K562 (cell line): Measurements from ENCODE around the gene TMEM114. TPM values are rescaled to one million over a fixed set of nuclear protein-coding genes. Genes with fewer than 3 reads are reported as not detected.

ENCODE experiments used
- BRD4 ChIP-seq: fragments of 200-600 bp; sonication (generic); IDR thresholded peaks from 2 replicates; pipeline ENCODE4 v1.6.1; 2017; ENCODE audit warnings: inconsistent platforms
- BRF2 ChIP-seq: IDR thresholded peaks from 3 replicates; pipeline ENCODE4 v1.6.1; 2011; ENCODE audit warnings: borderline replicate concordance, mild to moderate bottlenecking; ENCODE audit not compliant: insufficient read length, insufficient read depth
- DEAF1 ChIP-seq: fragments of 450-650 bp; formaldehyde crosslinking; IDR thresholded peaks from 2 replicates; pipeline ENCODE4 v1.4.0; 2020; ENCODE audit warnings: mild to moderate bottlenecking, moderate library complexity
- ETV1 ChIP-seq: fragments of 450-650 bp; conservative IDR thresholded peaks from 2 replicates; pipeline ENCODE4 v1.6.1; 2016; ENCODE audit warnings: missing genetic modification characterization, control low read depth, low read depth, missing compliant biosample characterization
- RBBP5 ChIP-seq: fragments of 200-600 bp; sonication (generic); IDR thresholded peaks from 2 replicates; pipeline ENCODE4 v1.6.1; 2012; ENCODE audit warnings: borderline replicate concordance, mild to moderate bottlenecking, low read length, control low read depth, inconsistent platforms; ENCODE audit not compliant: insufficient read depth, poor library complexity, severe bottlenecking
- SMAD3 ChIP-seq: fragments of 450-650 bp; formaldehyde crosslinking; conservative IDR thresholded peaks from 2 replicates; pipeline ENCODE4 v1.4.0; 2020; ENCODE audit warnings: mild to moderate bottlenecking
- TAF15 ChIP-seq: fragments of 200-400 bp; formaldehyde crosslinking; IDR thresholded peaks from 2 replicates; pipeline ENCODE4 v1.6.1; 2017; ENCODE audit warnings: mild to moderate bottlenecking, low read depth, low read length, moderate library complexity
- TCF15 ChIP-seq: fragments of 250-450 bp; sonication (Bioruptor Pico); IDR thresholded peaks from 2 replicates; pipeline ENCODE4 v1.8.0; 2022; ENCODE audit warnings: moderate library complexity, mild to moderate bottlenecking, inconsistent platforms
- TEAD1 ChIP-seq, 2 experiments: fragments of 450-650 bp in 1 of 2; sonication (generic) in 1 of 2; formaldehyde crosslinking; IDR thresholded peaks; 2 replicates each; pipeline versions ENCODE4 v1.4.0 to v1.8.0; 2020 to 2022; ENCODE audit warnings: mild to moderate bottlenecking in 2 of 2, missing genetic modification reagents in 1 of 2
- TRIM25 ChIP-seq: fragments of 450-650 bp; IDR thresholded peaks from 2 replicates; pipeline ENCODE4 v1.7.0; 2016; ENCODE audit warnings: borderline replicate concordance
- ZC3H4 ChIP-seq: sonication (generic); formaldehyde crosslinking; IDR thresholded peaks from 2 replicates; pipeline ENCODE4 v1.9.0; 2021; ENCODE audit warnings: missing genetic modification reagents, borderline replicate concordance
- ZNF175 ChIP-seq: fragments of 200-800 bp; sonication (Bioruptor generic); IDR thresholded peaks from 2 replicates; pipeline ENCODE4 v1.6.1; 2016; ENCODE audit warnings: low read depth, mild to moderate bottlenecking, missing genetic modification characterization, missing compliant biosample characterization
- ZNF431 ChIP-seq: sonication (generic); formaldehyde crosslinking; IDR thresholded peaks from 2 replicates; pipeline ENCODE4 v1.8.0; 2022; ENCODE audit warnings: mild to moderate bottlenecking, missing genetic modification reagents
- ZNF639 ChIP-seq, 2 experiments: fragments of 200-800 bp in 1 of 2; sonication (Bioruptor generic) in 1 of 2; sonication (generic) in 1 of 2; formaldehyde crosslinking in 1 of 2; IDR thresholded peaks in 1 of 2; conservative IDR thresholded peaks in 1 of 2; 2 replicates each; pipeline versions ENCODE4 v1.5.0 to v1.6.1; 2016 to 2020; ENCODE audit warnings: missing compliant biosample characterization in 1 of 2, missing genetic modification characterization in 1 of 2, missing genetic modification reagents in 1 of 2
- polyA plus RNA-seq, 8 experiments: library from polyadenylated mRNA; depleted of rRNA in 4 of 8; stranded (reverse) in 5 of 8; unstranded in 3 of 8; fragments of >200 nt; fragmentation: Nextera tagmentation in 2 of 8; fragmentation: Illumina TruSeq in 1 of 8; extraction: Ambion mirVana in 2 of 8; extraction: Trizol in 1 of 8; gene quantifications; 2 replicates each; pipeline versions ENCODE4 v1.2.1 to v1.2.3, GENCODE V29; 2011 to 2014; ENCODE audit warnings: inconsistent platforms in 1 of 8, missing spikeins in 1 of 8
- total RNA-seq, 7 experiments: library from RNA; depleted of rRNA in 6 of 7; stranded (reverse); fragments of >200 nt in 6 of 7; fragmentation: Illumina TruSeq in 2 of 7; extraction: Trizol in 2 of 7; gene quantifications; 2 replicates each; pipeline versions ENCODE4 v1.2.1 to v1.2.3, GENCODE V29; 2011 to 2021; ENCODE audit warnings: low replicate concordance in 1 of 7
- TF ChIP-seq, protein P1 (sequence below): fragments of 250-450 bp; sonication (Bioruptor Pico); IDR thresholded peaks from 2 replicates; pipeline ENCODE4 v1.8.0; 2021; ENCODE audit warnings: moderate library complexity, mild to moderate bottlenecking, inconsistent platforms

The TMEM114 gene
- total and polyA plus RNA-seq, 9 of the 15 experiments (the other 6 are each of a cell fraction or from before 2014, with no cell fraction given) = not detected

DNA sequence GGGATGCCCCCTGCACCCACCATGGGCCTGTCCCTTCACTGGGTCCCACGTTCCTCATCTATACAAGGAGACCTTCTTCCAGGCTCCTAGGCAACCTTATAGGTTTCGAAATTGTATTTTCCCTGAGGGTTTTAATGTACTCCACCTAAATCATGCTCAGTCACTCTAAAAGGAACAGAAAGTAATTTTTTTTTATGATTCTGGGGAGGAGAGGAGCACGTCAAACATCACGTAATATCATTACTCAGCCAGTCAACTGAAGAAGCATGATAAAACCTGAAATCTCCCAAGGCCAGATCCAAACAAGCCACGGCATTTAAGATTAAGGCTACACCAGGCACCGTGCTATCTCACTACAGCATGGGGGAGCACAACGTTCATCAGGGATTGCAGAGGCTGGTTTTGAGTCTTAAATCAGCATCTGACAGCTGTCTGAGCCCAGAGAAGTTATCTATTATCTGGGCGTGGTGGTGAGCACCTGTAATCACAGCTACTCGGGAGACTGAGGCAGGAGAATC is 3.9 kb upstream of the TMEM114 start (continued):
- TF ChIP-seq TRIM25 = no peak
- TF ChIP-seq ZC3H4 (CRISPR knock-in tag) = no peak
- TF ChIP-seq TAF15 = no peak
- no peak for TF ChIP-seq ETV1 (tag)
- no peak for TF ChIP-seq BRD4
- TF ChIP-seq RBBP5 = no peak
- peak in 1 of 2 experiments; percentile 49; a peak in 1 of 4 replicates for TF ChIP-seq TEAD1 (CRISPR knock-in tag; IDR thresholded peaks at IDR 0.05)
- TF ChIP-seq DEAF1 (CRISPR knock-in tag) = no peak
- TF ChIP-seq TCF15 = no peak
- TF ChIP-seq ZNF175 (CRISPR knock-in tag) = peak; percentile 79
- peak; percentile 70 for TF ChIP-seq SMAD3 (CRISPR knock-in tag)
- no peak for TF ChIP-seq BRF2
- peak in 1 of 2 experiments; percentile 80; a peak in 2 of 4 replicates for TF ChIP-seq ZNF639 (CRISPR knock-in tag; conservative IDR thresholded peaks at IDR 0.05 in 1 of 2, IDR thresholded peaks at IDR 0.05 in 1 of 2)
- no peak for TF ChIP-seq ZNF431 (CRISPR knock-in tag)
- TF ChIP-seq, protein P1, sequence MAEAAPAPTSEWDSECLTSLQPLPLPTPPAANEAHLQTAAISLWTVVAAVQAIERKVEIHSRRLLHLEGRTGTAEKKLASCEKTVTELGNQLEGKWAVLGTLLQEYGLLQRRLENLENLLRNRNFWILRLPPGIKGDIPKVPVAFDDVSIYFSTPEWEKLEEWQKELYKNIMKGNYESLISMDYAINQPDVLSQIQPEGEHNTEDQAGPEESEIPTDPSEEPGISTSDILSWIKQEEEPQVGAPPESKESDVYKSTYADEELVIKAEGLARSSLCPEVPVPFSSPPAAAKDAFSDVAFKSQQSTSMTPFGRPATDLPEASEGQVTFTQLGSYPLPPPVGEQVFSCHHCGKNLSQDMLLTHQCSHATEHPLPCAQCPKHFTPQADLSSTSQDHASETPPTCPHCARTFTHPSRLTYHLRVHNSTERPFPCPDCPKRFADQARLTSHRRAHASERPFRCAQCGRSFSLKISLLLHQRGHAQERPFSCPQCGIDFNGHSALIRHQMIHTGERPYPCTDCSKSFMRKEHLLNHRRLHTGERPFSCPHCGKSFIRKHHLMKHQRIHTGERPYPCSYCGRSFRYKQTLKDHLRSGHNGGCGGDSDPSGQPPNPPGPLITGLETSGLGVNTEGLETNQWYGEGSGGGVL = no peak
